ENCODE measurements around the gene TWNK.
"Not testable (repeated sequence)": the region's sequence is repeated elsewhere in the genome, so short reads cannot be mapped to it uniquely, and the experiment has no call there.

Gene TWNK

GRCh38 chr10:100972115-100972903 lies 15.0 kb upstream of the TWNK start:
- DNase-seq (ENCODE audit: extremely low spot score, insufficient read length, low read depth) (no peak), FAIRE-seq (no peak)

GRCh38 chr10:100972904-100973535 lies 14.3 kb upstream of the TWNK start:
- no peak for DNase-seq (ENCODE audit: extremely low spot score, insufficient read length, low read depth)
- no peak for FAIRE-seq

- not testable (repeated sequence) for DNase-seq (ENCODE audit: extremely low spot score, insufficient read length, low read depth); FAIRE-seq
Observed at GRCh38 chr10:100975397-100975796, 11.9 kb upstream of the TWNK start.

GRCh38 chr10:100976906-100977305 lies 10.4 kb upstream of the TWNK start:
- DNase-seq (ENCODE audit: extremely low spot score, insufficient read length, low read depth) (no peak), FAIRE-seq (no peak)

GRCh38 chr10:100977436-100977835 lies 9.9 kb upstream of the TWNK start:
- FAIRE-seq (no peak), DNase-seq (ENCODE audit: extremely low spot score, insufficient read length, low read depth) (no peak)

- DNase-seq (ENCODE audit: extremely low spot score, insufficient read length, low read depth): no peak
- no peak for FAIRE-seq
Observed at GRCh38 chr10:100978121-100978900, 9.0 kb upstream of the TWNK start.

GRCh38 chr10:100978901-100979195 lies 8.5 kb upstream of the TWNK start:
- FAIRE-seq (no peak), DNase-seq (ENCODE audit: extremely low spot score, insufficient read length, low read depth) (no peak)

- no peak for FAIRE-seq
Observed at GRCh38 chr10:100979791-100980272, 7.5 kb upstream of the TWNK start.

GRCh38 chr10:100980311-100980710 lies 7.0 kb upstream of the TWNK start:
- DNase-seq (ENCODE audit: extremely low spot score, insufficient read length, low read depth): no peak
- no peak for FAIRE-seq

More at GRCh38 chr10:100979791-100980272, 7.5 kb upstream of the TWNK start:
- no peak for DNase-seq (ENCODE audit: extremely low spot score, insufficient read length, low read depth)

- FAIRE-seq (no peak), DNase-seq (ENCODE audit: extremely low spot score, insufficient read length, low read depth) (no peak)
Observed at GRCh38 chr10:100980711-100981110, 6.6 kb upstream of the TWNK start.

- no peak for FAIRE-seq
- no peak for DNase-seq (ENCODE audit: extremely low spot score, insufficient read length, low read depth)
Observed at GRCh38 chr10:100981178-100981772, 6.1 kb upstream of the TWNK start.

- DNase-seq (ENCODE audit: extremely low spot score, insufficient read length, low read depth) (no peak), FAIRE-seq (no peak)
Observed at GRCh38 chr10:100982916-100983830, 4.2 kb upstream of the TWNK start.

GRCh38 chr10:100983868-100984671 lies 3.3 kb upstream of the TWNK start:
- DNase-seq (ENCODE audit: extremely low spot score, insufficient read length, low read depth): no peak
- FAIRE-seq: no peak

GRCh38 chr10:100984672-100985177 lies 2.6 kb upstream of the TWNK start:
- DNase-seq (ENCODE audit: extremely low spot score, insufficient read length, low read depth) (no peak), FAIRE-seq (no peak)

GRCh38 chr10:100985336-100985735 lies 2.0 kb upstream of the TWNK start:
- peak; percentile 31 for FAIRE-seq
- no peak for DNase-seq (ENCODE audit: extremely low spot score, insufficient read length, low read depth)

GRCh38 chr10:100986623-100986951 lies 756 bp upstream of the TWNK start:
- FAIRE-seq: no peak
- DNase-seq (ENCODE audit: extremely low spot score, insufficient read length, low read depth): no peak

- FAIRE-seq (peak; percentile 62), DNase-seq (ENCODE audit: extremely low spot score, insufficient read length, low read depth) (no peak)
Observed at GRCh38 chr10:100987685-100988049, 324 bp downstream of the TWNK start.

- FAIRE-seq (no peak), DNase-seq (ENCODE audit: extremely low spot score, insufficient read length, low read depth) (no peak)
Observed at GRCh38 chr10:100988166-100988565, 823 bp downstream of the TWNK start.

- DNase-seq (ENCODE audit: extremely low spot score, insufficient read length, low read depth): no peak
- FAIRE-seq: no peak
Observed at GRCh38 chr10:100989088-100989487, 1.7 kb downstream of the TWNK start.

All from GM18507 (cell line).